Esophagus muscularis mucosa (tissue), 4 donors: ENCODE data around the gene TMEM132C. TPM values are rescaled to one million over a fixed set of nuclear protein-coding genes. Genes with fewer than 3 reads are reported as not detected.
A peak's percentile ranks its signal among the peaks of the same experiment; 100 is the strongest.

Source experiments
- DNase-seq: peaks from one replicate; pipeline ENCODE4 v3.0.0-alpha.2; 2017; ENCODE audit errors: extremely low spot score
- H3K27ac ChIP-seq, 4 donors: fragments of 200-600 bp; sonication (generic); replicated peaks in 1 of 4; 1 replicate in 3 of 4; 2 replicates in 1 of 4; pipeline ENCODE4 v1.5.1; 2016 to 2019; ENCODE audit warnings: mild to moderate bottlenecking in 1 of 4
- H3K27me3 ChIP-seq, 4 donors: fragments of 200-600 bp; sonication (generic); one replicate each; pipeline versions ENCODE4 v1.5.1 to v1.6.0; 2016 to 2019
- H3K36me3 ChIP-seq, 4 donors: fragments of 200-600 bp; sonication (generic); one replicate each; pipeline ENCODE4 v1.5.1; 2016 to 2019
- H3K4me1 ChIP-seq, 4 donors: fragments of 200-600 bp; sonication (generic); one replicate each; pipeline ENCODE4 v1.5.1; 2016 to 2019
- H3K4me3 ChIP-seq, 4 donors: fragments of 200-600 bp; sonication (generic); 1 replicate in 2 of 4; 2 replicates in 2 of 4; pipeline ENCODE4 v1.5.1; 2016 to 2019; ENCODE audit warnings: mild to moderate bottlenecking in 4 of 4, moderate library complexity in 1 of 4
- H3K9me3 ChIP-seq, 4 donors: fragments of 200-600 bp; sonication (generic); 1 replicate in 3 of 4; 2 replicates in 1 of 4; pipeline ENCODE4 v1.5.1; 2016 to 2019
- EP300 ChIP-seq: sonication (generic); formaldehyde crosslinking; IDR thresholded peaks from one replicate; pipeline ENCODE4 v1.6.1; 2017; ENCODE audit warnings: antibody characterized with exemption
- POLR2A ChIP-seq: fragments of 450-650 bp; IDR thresholded peaks from one replicate; pipeline ENCODE4 v1.6.1; 2017; ENCODE audit warnings: antibody characterized with exemption, moderate library complexity, mild to moderate bottlenecking, low read depth
- POLR2AphosphoS5 ChIP-seq, 2 donors: sonication (generic); formaldehyde crosslinking; IDR thresholded peaks; one replicate each; pipeline ENCODE4 v1.6.1; 2017; ENCODE audit warnings: antibody characterized with exemption in 2 of 2
- WGBS: methylation state at CpG from one replicate; pipeline ENCODE4 v1.1.5; 2018; 5-methylcytosine and 5-hydroxymethylcytosine counted together
- intact Hi-C: fragments of 100-400 bp; cut with DNase I; formaldehyde crosslinking; loops from one replicate; pipeline ENCODE4 v1.15.1; 2023
- total RNA-seq, 4 donors: library from RNA; depleted of rRNA; stranded (reverse); fragments of >200 nt; gene quantifications; one replicate each; pipeline versions ENCODE4 v1.1.0 to v1.2.1, GENCODE V29; 2016
- TF ChIP-seq, protein P1 (sequence below), 3 experiments: fragments of 200-600 bp in 2 of 3; fragments of 450-650 bp in 1 of 3; sonication (generic) in 2 of 3; IDR thresholded peaks; one replicate each; pipeline ENCODE4 v1.5.1; 2017 to 2019; ENCODE audit warnings: antibody characterized with exemption in 3 of 3, mild to moderate bottlenecking in 2 of 3, moderate library complexity in 1 of 3

The TMEM132C gene
- total RNA-seq, 4 donors from 2014 or later: 2.9 to 3.8 (median 3.5) TPM

GRCh38 chr12:128365032-128365431 is 98.1 kb downstream of the TMEM132C start:
- Histone ChIP-seq H3K4me3 (peak overlapping the region in 2 of 4 donors; percentile 40 to 48), H3K27me3 (peaks cover 0 to 44% (median 4%) of the 10 kb centered on the region in 4 donors), H3K4me1 (peaks cover 0 to 17% (median 13%) of the 10 kb centered on the region in 4 donors), H3K36me3 (no peaks in the 10 kb centered on the region), H3K9me3 (no peaks in the 10 kb centered on the region), H3K27ac (no peak overlapping the region)
- 63% methylated on average over 6 of the region's 6 CpGs for WGBS
- DNase-seq: no peak
- intact Hi-C loops: no loop called here
- TF ChIP-seq EP300: no peak
- TF ChIP-seq POLR2A: no peak
- no peak for TF ChIP-seq POLR2AphosphoS5 (IDR thresholded peaks at IDR 0.05)

- H3K27ac ChIP-seq: no peak overlapping the region
- intact Hi-C loops: no loop called here
- no peak for DNase-seq
- H3K4me3 ChIP-seq: peak overlapping the region; percentile 40 to 50 (median 44)
- peaks cover 0 to 17% (median 13%) of the 10 kb centered on the region in 4 donors for H3K4me1 ChIP-seq
- H3K36me3 ChIP-seq: no peaks in the 10 kb centered on the region
- peaks cover 0 to 40% (median 4%) of the 10 kb centered on the region in 4 donors for H3K27me3 ChIP-seq
- WGBS: 1% methylated on average over 20 of the region's 26 CpGs
- no peaks in the 10 kb centered on the region for H3K9me3 ChIP-seq
- TF ChIP-seq POLR2AphosphoS5 (IDR thresholded peaks at IDR 0.05) (no peak), POLR2A (no peak), EP300 (no peak)
- TF ChIP-seq, protein P1, sequence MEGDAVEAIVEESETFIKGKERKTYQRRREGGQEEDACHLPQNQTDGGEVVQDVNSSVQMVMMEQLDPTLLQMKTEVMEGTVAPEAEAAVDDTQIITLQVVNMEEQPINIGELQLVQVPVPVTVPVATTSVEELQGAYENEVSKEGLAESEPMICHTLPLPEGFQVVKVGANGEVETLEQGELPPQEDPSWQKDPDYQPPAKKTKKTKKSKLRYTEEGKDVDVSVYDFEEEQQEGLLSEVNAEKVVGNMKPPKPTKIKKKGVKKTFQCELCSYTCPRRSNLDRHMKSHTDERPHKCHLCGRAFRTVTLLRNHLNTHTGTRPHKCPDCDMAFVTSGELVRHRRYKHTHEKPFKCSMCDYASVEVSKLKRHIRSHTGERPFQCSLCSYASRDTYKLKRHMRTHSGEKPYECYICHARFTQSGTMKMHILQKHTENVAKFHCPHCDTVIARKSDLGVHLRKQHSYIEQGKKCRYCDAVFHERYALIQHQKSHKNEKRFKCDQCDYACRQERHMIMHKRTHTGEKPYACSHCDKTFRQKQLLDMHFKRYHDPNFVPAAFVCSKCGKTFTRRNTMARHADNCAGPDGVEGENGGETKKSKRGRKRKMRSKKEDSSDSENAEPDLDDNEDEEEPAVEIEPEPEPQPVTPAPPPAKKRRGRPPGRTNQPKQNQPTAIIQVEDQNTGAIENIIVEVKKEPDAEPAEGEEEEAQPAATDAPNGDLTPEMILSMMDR (IDR thresholded peaks at IDR 0.05): no peak
Measured at GRCh38 chr12:128365651-128366231, 98.8 kb downstream of the TMEM132C start.

- no peak for TF ChIP-seq EP300
- TF ChIP-seq POLR2A: no peak
- TF ChIP-seq POLR2AphosphoS5 (IDR thresholded peaks at IDR 0.05): no peak
- TF ChIP-seq, protein P1 (IDR thresholded peaks at IDR 0.05): no peak
- intact Hi-C loops: no loop called here
- DNase-seq: no peak
- Histone ChIP-seq H3K9me3 (no peaks in the 10 kb centered on the region), H3K27me3 (peaks cover 0 to 38% (median 4%) of the 10 kb centered on the region in 4 donors), H3K36me3 (no peaks in the 10 kb centered on the region), H3K4me1 (peaks cover 0 to 17% (median 13%) of the 10 kb centered on the region in 4 donors), H3K4me3 (no peak overlapping the region), H3K27ac (no peak overlapping the region)
- WGBS: 93% methylated on average over 7 of the region's 7 CpGs
Measured at GRCh38 chr12:128367961-128368360, 101.0 kb downstream of the TMEM132C start.

DNA sequence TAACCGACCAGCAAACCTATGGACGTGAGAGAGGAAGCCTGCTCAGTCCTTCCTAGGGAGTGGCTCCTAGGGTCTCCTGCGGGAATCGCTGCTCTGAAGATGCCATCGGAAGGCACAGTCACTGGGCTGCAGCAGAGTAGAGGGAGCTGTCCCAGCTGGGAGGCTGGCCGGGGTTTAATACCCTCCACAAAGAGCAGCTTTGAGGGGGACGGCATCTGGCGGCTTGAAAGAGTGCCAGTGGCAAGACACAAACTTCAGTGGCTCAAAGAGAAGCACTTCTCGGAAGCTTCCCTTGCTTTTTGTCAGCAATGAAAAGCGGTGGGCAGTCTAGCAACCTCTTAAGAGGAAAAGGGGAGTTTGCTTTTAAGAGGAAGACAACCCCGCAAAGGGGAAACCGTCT is 114.6 kb downstream of the TMEM132C start:
- no peak overlapping the region for H3K4me3 ChIP-seq

GRCh38 chr12:128381946-128382345 is 115.0 kb downstream of the TMEM132C start:
- WGBS: 43% methylated on average over 10 of the region's 10 CpGs
- DNase-seq: no peak
- Histone ChIP-seq H3K36me3 (no peaks in the 10 kb centered on the region), H3K4me1 (no peaks in the 10 kb centered on the region), H3K4me3 (no peak overlapping the region), H3K9me3 (no peaks in the 10 kb centered on the region), H3K27ac (no peak overlapping the region), H3K27me3 (peaks cover 0 to 65% (median 0%) of the 10 kb centered on the region in 4 donors)
- TF ChIP-seq EP300 (no peak), POLR2A (no peak), POLR2AphosphoS5 (IDR thresholded peaks at IDR 0.05) (no peak)
- TF ChIP-seq, protein P1 (IDR thresholded peaks at IDR 0.05): no peak
- intact Hi-C loops: no loop called here

More for the DNA sequence above, 114.6 kb downstream of the TMEM132C start:
- intact Hi-C loops: no loop called here
- H3K36me3 ChIP-seq: no peaks in the 10 kb centered on the region
- H3K4me1 ChIP-seq: no peaks in the 10 kb centered on the region
- no peak for DNase-seq
- H3K9me3 ChIP-seq: no peaks in the 10 kb centered on the region
- H3K27ac ChIP-seq: no peak overlapping the region
- H3K27me3 ChIP-seq: peaks cover 0 to 63% (median 0%) of the 10 kb centered on the region in 4 donors
- WGBS: 39% methylated on average over 9 of the region's 12 CpGs
- TF ChIP-seq EP300 (no peak), POLR2AphosphoS5 (IDR thresholded peaks at IDR 0.05) (no peak), POLR2A (no peak)
- TF ChIP-seq, protein P1 (IDR thresholded peaks at IDR 0.05): no peak
